ENCODE results near the gene WDR26.

DNA sequence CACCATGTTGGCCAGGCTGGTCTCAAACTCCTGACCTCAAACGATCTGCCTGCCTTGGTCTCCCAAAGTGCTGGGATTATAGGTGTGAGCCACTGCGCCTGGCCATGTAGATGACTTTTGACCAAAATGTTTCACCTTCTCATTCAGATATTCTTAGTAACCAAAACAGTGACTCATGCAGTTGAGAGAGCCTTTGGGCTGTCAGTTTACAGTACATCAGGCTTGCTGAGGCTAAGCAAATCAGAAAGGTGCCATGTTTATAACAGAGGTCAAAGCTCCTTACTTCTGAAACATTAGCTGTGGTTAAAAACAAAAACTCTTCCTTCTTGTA is 57.0 kb downstream of the WDR26 start:
- TF ChIP-seq, protein P1, sequence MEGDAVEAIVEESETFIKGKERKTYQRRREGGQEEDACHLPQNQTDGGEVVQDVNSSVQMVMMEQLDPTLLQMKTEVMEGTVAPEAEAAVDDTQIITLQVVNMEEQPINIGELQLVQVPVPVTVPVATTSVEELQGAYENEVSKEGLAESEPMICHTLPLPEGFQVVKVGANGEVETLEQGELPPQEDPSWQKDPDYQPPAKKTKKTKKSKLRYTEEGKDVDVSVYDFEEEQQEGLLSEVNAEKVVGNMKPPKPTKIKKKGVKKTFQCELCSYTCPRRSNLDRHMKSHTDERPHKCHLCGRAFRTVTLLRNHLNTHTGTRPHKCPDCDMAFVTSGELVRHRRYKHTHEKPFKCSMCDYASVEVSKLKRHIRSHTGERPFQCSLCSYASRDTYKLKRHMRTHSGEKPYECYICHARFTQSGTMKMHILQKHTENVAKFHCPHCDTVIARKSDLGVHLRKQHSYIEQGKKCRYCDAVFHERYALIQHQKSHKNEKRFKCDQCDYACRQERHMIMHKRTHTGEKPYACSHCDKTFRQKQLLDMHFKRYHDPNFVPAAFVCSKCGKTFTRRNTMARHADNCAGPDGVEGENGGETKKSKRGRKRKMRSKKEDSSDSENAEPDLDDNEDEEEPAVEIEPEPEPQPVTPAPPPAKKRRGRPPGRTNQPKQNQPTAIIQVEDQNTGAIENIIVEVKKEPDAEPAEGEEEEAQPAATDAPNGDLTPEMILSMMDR (IDR thresholded peaks at IDR 0.05), result no peak
- TF ChIP-seq POLR2A (IDR thresholded peaks at IDR 0.05), result no peak
